BLaER1 (cell line): ENCODE measurements around the gene DBNL.

Experiments
- H3K27ac ChIP-seq: shearing (Covaris generic); formaldehyde crosslinking; 2 replicates; pipeline ENCODE4 v1.8.1; 2022
- H3K27me3 ChIP-seq: shearing (Covaris generic); formaldehyde crosslinking; 2 replicates; pipeline ENCODE4 v1.8.1; 2022
- H3K36me3 ChIP-seq: shearing (Covaris generic); formaldehyde crosslinking; 2 replicates; pipeline ENCODE4 v1.8.1; 2022
- H3K4me1 ChIP-seq: shearing (Covaris generic); formaldehyde crosslinking; 2 replicates; pipeline ENCODE4 v1.8.1; 2022
- H3K4me2 ChIP-seq: shearing (Covaris generic); formaldehyde crosslinking; 2 replicates; pipeline ENCODE4 v1.8.1; 2022
- H3K4me3 ChIP-seq: shearing (Covaris generic); formaldehyde crosslinking; 2 replicates; pipeline ENCODE4 v1.8.1; 2022
- H3K9ac ChIP-seq: shearing (Covaris generic); formaldehyde crosslinking; 2 replicates; pipeline ENCODE4 v1.8.1; 2022
- H3K9me3 ChIP-seq: shearing (Covaris generic); formaldehyde crosslinking; 2 replicates; pipeline ENCODE4 v1.8.1; 2022
- H4K20me1 ChIP-seq: shearing (Covaris generic); formaldehyde crosslinking; 2 replicates; pipeline ENCODE4 v1.8.1; 2022
- Cebpa-rat ChIP-seq: shearing (Covaris generic); IDR thresholded peaks from 2 replicates; pipeline ENCODE4 v1.8.1; 2022

Gene DBNL

DNA sequence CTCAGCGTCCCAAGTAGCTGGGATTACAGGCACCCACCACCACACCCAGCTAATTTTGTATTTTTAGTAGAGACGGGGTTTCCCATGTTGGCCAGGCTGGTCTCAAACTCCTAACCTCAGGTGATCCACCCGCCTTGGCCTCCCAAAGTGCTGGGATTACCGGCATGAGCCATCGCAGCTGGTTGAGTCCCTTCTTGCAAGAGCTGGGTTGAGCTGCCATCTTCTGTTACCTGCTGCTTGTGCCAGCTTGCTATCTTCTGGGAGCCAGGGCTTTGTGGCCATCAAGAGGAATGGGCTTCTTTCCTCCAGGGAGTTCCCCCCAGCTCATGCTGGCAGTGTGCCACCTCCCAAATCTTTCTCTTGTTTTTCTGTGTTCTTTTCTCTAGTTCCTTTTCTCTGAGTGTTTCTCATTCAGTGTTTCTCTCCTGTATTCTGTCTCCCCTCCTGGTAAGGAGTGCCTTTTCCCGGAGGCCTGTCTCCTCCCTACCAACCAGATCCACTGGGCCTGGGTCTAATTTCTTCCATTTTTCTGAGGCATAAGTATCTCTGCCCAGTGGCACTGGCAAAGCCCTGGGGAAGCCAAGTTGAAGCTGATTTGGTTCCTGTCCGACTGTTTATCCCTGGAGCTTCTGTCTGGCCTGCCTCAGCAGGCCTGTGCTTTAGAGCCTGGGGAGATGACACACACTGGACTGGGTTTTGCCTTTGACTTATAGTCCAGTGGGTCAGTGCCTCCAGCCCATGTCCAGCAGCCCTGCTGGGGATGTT, 3.7 kb downstream of the DBNL start:
- H3K4me1 ChIP-seq, result peaks cover 82% of the 10 kb centered on the region
- no peak for TF ChIP-seq Cebpa-rat
- H3K4me3 ChIP-seq, result no peak overlapping the region
- no peaks in the 10 kb centered on the region for H3K27me3 ChIP-seq
- H4K20me1 ChIP-seq, result peaks cover 77% of the 10 kb centered on the region
- peak overlapping the region; percentile 97 for H3K4me2 ChIP-seq
- no peak overlapping the region for H3K9ac ChIP-seq
- H3K9me3 ChIP-seq, result no peaks in the 10 kb centered on the region
- H3K27ac ChIP-seq, result 0 out of 2 replicates have a peak overlapping the region, but pooled peaks have one; percentile 28
- H3K36me3 ChIP-seq, result peaks cover 61% of the 10 kb centered on the region

GRCh38 chr7:44050121-44050914, 5.8 kb downstream of the DBNL start:
- H3K9me3 ChIP-seq, result no peaks in the 10 kb centered on the region
- H3K27ac ChIP-seq, result peak overlapping the region; percentile 30; the same call in 1 of the 2 replicates
- TF ChIP-seq Cebpa-rat, result no peak
- H4K20me1 ChIP-seq, result peaks cover 77% of the 10 kb centered on the region
- H3K4me2 ChIP-seq, result peak overlapping the region; percentile 9
- peaks cover 72% of the 10 kb centered on the region for H3K4me1 ChIP-seq
- H3K27me3 ChIP-seq, result no peaks in the 10 kb centered on the region
- H3K9ac ChIP-seq, result no peak overlapping the region
- peaks cover 82% of the 10 kb centered on the region for H3K36me3 ChIP-seq
- no peak overlapping the region for H3K4me3 ChIP-seq

GRCh38 chr7:44050915-44051560, 6.5 kb downstream of the DBNL start:
- Histone ChIP-seq H3K36me3 (peaks cover 89% of the 10 kb centered on the region), H3K27me3 (no peaks in the 10 kb centered on the region), H3K9ac (no peak overlapping the region), H3K4me3 (no peak overlapping the region), H3K27ac (peak overlapping the region; percentile 30; the same call in 1 of the 2 replicates), H3K9me3 (no peaks in the 10 kb centered on the region), H3K4me1 (peaks cover 64% of the 10 kb centered on the region), H4K20me1 (peaks cover 73% of the 10 kb centered on the region), H3K4me2 (peak overlapping the region; percentile 9)
- TF ChIP-seq Cebpa-rat, result no peak

GRCh38 chr7:44051611-44052220, 7.2 kb downstream of the DBNL start:
- H3K4me1 ChIP-seq, result peaks cover 58% of the 10 kb centered on the region
- H4K20me1 ChIP-seq, result peaks cover 73% of the 10 kb centered on the region
- no peak overlapping the region for H3K27ac ChIP-seq
- peak overlapping the region; percentile 21; the same call in 1 of the 2 replicates for H3K4me2 ChIP-seq
- H3K9me3 ChIP-seq, result no peaks in the 10 kb centered on the region
- no peak for TF ChIP-seq Cebpa-rat
- H3K27me3 ChIP-seq, result no peaks in the 10 kb centered on the region
- peaks cover 96% of the 10 kb centered on the region for H3K36me3 ChIP-seq
- no peak overlapping the region for H3K4me3 ChIP-seq
- no peak overlapping the region for H3K9ac ChIP-seq

DNA sequence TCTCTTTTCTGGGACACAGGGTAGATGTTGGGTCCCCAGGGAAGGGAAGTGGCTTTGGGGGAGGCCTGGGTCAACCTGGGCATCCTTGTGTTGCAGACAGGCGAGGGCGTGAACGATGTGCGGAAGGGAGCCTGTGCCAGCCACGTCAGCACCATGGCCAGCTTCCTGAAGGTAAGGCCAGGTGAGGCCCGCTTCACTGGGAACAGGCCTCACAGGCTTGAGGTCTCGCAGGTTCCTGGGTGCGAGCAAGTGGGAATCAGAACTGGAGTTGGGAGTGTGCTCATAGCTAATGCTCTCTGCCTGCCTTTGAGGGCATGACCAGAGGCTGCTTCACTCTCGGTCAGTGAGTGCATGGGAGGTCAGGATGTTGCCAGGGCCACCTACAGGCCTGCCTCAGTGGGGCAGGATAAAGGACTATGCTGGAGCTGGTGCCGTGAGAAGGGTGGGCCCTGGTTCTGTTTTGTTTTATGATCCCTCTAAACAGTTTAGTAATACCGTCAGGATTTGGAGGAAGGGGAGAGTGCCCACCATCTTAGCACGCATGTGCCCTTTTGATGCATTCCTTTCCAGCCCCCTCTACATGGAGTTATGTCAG, 8.4 kb downstream of the DBNL start:
- Histone ChIP-seq H3K36me3 (peaks cover 100% of the 10 kb centered on the region), H3K27me3 (no peaks in the 10 kb centered on the region), H3K9ac (no peak overlapping the region), H3K27ac (0 out of 2 replicates have a peak overlapping the region, but pooled peaks have one; percentile 4), H3K4me3 (no peak overlapping the region), H4K20me1 (peaks cover 69% of the 10 kb centered on the region), H3K4me1 (peaks cover 58% of the 10 kb centered on the region), H3K4me2 (peak overlapping the region; percentile 21), H3K9me3 (no peaks in the 10 kb centered on the region)
- TF ChIP-seq Cebpa-rat, result no peak

- no peak for TF ChIP-seq Cebpa-rat
- Histone ChIP-seq H3K36me3 (peaks cover 100% of the 10 kb centered on the region), H3K9me3 (no peaks in the 10 kb centered on the region), H4K20me1 (peaks cover 41% of the 10 kb centered on the region), H3K4me2 (no peak overlapping the region), H3K9ac (no peak overlapping the region), H3K27me3 (no peaks in the 10 kb centered on the region), H3K4me3 (no peak overlapping the region), H3K4me1 (peaks cover 62% of the 10 kb centered on the region), H3K27ac (peak overlapping the region; percentile 9; the same call in 1 of the 2 replicates)
Observed at GRCh38 chr7:44056681-44057080, 12.2 kb downstream of the DBNL start.

DNA sequence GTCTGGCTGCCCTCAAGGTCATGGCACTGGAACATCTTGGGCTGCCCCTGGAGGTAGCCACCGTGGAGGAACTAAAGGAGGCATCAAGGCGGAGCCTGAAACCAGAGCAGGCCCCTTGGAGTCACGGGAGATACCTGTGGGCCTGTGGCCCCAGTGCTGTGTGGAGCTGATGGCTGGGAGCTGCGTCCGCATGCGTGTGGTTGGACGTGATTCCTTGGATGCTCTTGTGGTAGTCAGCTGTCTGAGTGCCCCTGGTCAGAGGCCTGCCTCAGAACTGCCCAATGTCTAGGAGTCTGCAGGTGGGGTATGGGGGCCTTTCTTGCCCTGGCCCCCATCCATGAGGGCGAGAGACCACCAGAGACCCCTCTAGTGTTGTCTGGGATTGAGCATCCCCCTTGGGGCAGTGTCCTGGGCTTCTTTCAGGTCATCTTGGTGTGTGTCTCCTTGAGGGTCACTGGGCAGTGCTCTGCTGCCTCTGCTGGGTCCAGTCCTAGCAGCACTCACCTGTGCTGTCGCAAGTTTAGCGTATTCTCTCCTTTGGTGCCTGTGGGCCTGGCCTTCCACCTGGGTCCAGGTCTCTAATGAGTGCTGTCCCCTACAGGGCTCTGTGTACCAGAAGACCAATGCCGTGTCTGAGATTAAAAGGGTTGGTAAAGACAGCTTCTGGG, 12.8 kb downstream of the DBNL start:
- TF ChIP-seq Cebpa-rat, result no peak
- Histone ChIP-seq H3K36me3 (peaks cover 100% of the 10 kb centered on the region), H3K27me3 (no peaks in the 10 kb centered on the region), H3K9ac (no peak overlapping the region), H3K4me1 (peaks cover 62% of the 10 kb centered on the region), H3K27ac (peak overlapping the region; percentile 87), H3K9me3 (no peaks in the 10 kb centered on the region), H3K4me2 (peak overlapping the region; percentile 91; the same call in 1 of the 2 replicates), H3K4me3 (no peak overlapping the region), H4K20me1 (peaks cover 34% of the 10 kb centered on the region)

DNA sequence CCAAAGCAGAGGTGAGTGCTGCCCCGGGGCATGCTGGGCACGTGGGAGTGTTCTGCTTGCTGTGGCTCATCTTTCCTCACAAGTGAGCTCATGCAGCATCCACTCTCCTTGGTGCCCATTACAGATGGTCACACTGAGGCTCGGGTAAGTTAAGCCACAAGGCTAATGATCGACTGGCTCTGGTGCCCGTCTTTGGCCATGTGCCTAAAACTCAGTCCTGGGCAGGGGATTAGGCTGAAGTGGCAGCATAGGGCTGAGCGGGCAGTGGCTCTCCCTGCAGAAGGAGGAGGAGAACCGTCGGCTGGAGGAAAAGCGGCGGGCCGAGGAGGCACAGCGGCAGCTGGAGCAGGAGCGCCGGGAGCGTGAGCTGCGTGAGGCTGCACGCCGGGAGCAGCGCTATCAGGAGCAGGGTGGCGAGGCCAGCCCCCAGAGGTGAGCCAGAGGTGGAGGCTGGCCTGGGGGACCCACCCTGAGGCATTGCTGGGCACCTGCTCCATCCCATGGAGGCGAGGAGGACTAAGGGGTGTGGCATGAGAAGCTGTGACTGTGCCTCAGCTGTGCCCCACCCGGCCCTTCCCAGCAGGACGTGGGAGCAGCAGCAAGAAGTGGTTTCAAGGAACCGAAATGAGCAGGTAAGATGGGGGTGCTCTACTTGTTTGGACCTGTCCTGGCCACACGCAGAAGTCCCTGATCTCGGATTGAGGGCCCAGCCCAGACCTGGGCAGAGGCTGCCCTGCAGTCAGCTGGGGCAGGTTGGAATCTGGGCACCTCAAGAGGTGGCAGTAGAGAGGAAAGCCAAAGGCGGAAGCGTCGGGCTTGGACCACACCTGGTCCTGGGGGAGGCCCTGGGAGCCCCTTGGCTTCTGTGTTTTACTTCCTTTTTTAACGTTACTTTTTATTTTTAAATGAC, 13.6 kb downstream of the DBNL start:
- H3K27ac ChIP-seq, result peak overlapping the region; percentile 87
- H3K4me2 ChIP-seq, result peak overlapping the region; percentile 91
- no peak for TF ChIP-seq Cebpa-rat
- peaks cover 62% of the 10 kb centered on the region for H3K4me1 ChIP-seq
- H3K27me3 ChIP-seq, result no peaks in the 10 kb centered on the region
- peak overlapping the region; percentile 70 for H3K9ac ChIP-seq
- H3K36me3 ChIP-seq, result peaks cover 100% of the 10 kb centered on the region
- 0 out of 2 replicates have a peak overlapping the region, but pooled peaks have one; percentile 37 for H3K4me3 ChIP-seq
- peaks cover 26% of the 10 kb centered on the region for H4K20me1 ChIP-seq
- no peaks in the 10 kb centered on the region for H3K9me3 ChIP-seq
